GM12878 (cell line): ENCODE measurements around the gene LPA. TPM values are rescaled to one million over a fixed set of nuclear protein-coding genes. Genes with fewer than 3 reads are reported as not detected.

ENCODE experiments used
- ATAC-seq: fragments of 200-7000 bp; cut with Tn5 transposase; 3 replicates; pipeline ENCODE4 v1.9.1; 2020; ENCODE audit warnings: mild to moderate bottlenecking, moderate library complexity
- BruUV-seq: library from RNA; stranded (reverse); fragments of 400-500 nt; replicated peaks from 2 replicates; lab custom pipeline; 2021; lab: Mats Ljungman, UMichigan
- CTCF ChIA-PET: fragments of 300-600 bp; sonication (Branson Sonifier 250); formaldehyde crosslinking; extraction: SDS; loops from one replicate; lab custom pipeline; 2021; ENCODE audit warnings: inconsistent platforms; lab: Yijun Ruan, JAX
- POLR2A ChIA-PET: fragments of 350-600 bp; formaldehyde crosslinking; extraction: SDS; loops from one replicate; lab custom pipeline; 2021; ENCODE audit warnings: inconsistent platforms; lab: Charles Lee
- RAD21 ChIA-PET: fragments of 300-600 bp; sonication (Branson Sonifier 250); formaldehyde crosslinking; loops from one replicate; lab custom pipeline; 2023; ENCODE audit warnings: antibody characterized with exemption; ENCODE audit not compliant: unreplicated experiment; lab: Charles Lee
- SMC1A ChIA-PET: fragments of 300-600 bp; sonication (Branson Sonifier 250); formaldehyde crosslinking; loops from one replicate; lab custom pipeline; 2023; ENCODE audit not compliant: unreplicated experiment, uncharacterized antibody; lab: Charles Lee
- DNase-seq: peaks from one replicate; pipeline ENCODE4 v3.0.0-alpha.2; 2011; ENCODE audit warnings: low read depth, low spot score
- FAIRE-seq: peaks from 3 replicates; lab custom pipeline; 2011; peaks lifted over from hg19 to GRCh38; lab: Jason Lieb, UNC
- H2AFZ ChIP-seq: 2 replicates; pipeline ENCODE4 v1.6.0; 2011; ENCODE audit warnings: low read depth, low read length, control low read depth; ENCODE audit not compliant: control insufficient read depth
- H3K27ac ChIP-seq: 2 replicates; pipeline ENCODE4 v1.5.1; 2011; ENCODE audit warnings: control low read depth; ENCODE audit not compliant: control insufficient read depth, insufficient read depth
- H3K27me3 ChIP-seq, 2 experiments: replicated peaks in 1 of 2; 2 replicates each; pipeline versions ENCODE4 v1.6.0 to v1.6.1; 2011; ENCODE audit warnings: low read length in 1 of 2; ENCODE audit not compliant: control insufficient read depth in 2 of 2, insufficient read depth in 2 of 2
- H3K36me3 ChIP-seq, 2 experiments: 2 replicates each; pipeline ENCODE4 v1.5.1; 2011; ENCODE audit warnings: low read length in 1 of 2; ENCODE audit not compliant: control insufficient read depth in 2 of 2, insufficient read depth in 2 of 2
- H3K4me1 ChIP-seq: 2 replicates; pipeline ENCODE4 v1.6.1; 2011; ENCODE audit warnings: mild to moderate bottlenecking, low read length, moderate library complexity, mixed read lengths; ENCODE audit not compliant: control insufficient read depth, insufficient read depth
- H3K4me2 ChIP-seq: 2 replicates; pipeline ENCODE4 v1.6.0; 2011; ENCODE audit warnings: control low read depth; ENCODE audit not compliant: control insufficient read depth, insufficient read depth
- H3K4me3 ChIP-seq: fragments of 200-600 bp; sonication (generic); 2 replicates; pipeline ENCODE4 v1.5.1; 2016
- H3K79me2 ChIP-seq: 2 replicates; pipeline ENCODE4 v1.6.0; 2011; ENCODE audit warnings: low read length; ENCODE audit not compliant: control insufficient read depth, insufficient read depth
- H3K9ac ChIP-seq: 2 replicates; pipeline ENCODE4 v1.8.0; 2011; ENCODE audit warnings: low read length, control low read depth, mixed read lengths; ENCODE audit not compliant: control insufficient read depth, insufficient read depth
- H3K9me3 ChIP-seq: replicated peaks from 3 replicates; pipeline ENCODE4 v1.5.1; 2011; ENCODE audit warnings: mild to moderate bottlenecking, low read length; ENCODE audit not compliant: control insufficient read depth, insufficient read depth
- H4K20me1 ChIP-seq: 2 replicates; pipeline ENCODE4 v1.6.0; 2011; ENCODE audit not compliant: control insufficient read depth, insufficient read depth
- ASH2L ChIP-seq: fragments of 300-600, 200-600 bp; sonication (generic); IDR thresholded peaks from 2 replicates; pipeline ENCODE4 v1.6.1; 2017; ENCODE audit warnings: low read depth, mild to moderate bottlenecking, borderline replicate concordance
- ATF2 ChIP-seq: IDR thresholded peaks from 2 replicates; pipeline ENCODE4 v1.6.1; 2012; ENCODE audit warnings: low read length, inconsistent platforms
- ATF3 ChIP-seq: IDR thresholded peaks from 2 replicates; pipeline ENCODE4 v1.6.1; 2011; ENCODE audit warnings: low read depth, mild to moderate bottlenecking, low read length, moderate library complexity, borderline replicate concordance; ENCODE audit errors: extremely low read depth
- BCL3 ChIP-seq: IDR thresholded peaks from 2 replicates; pipeline ENCODE4 v1.6.1; 2011; ENCODE audit warnings: borderline replicate concordance, low read depth, mild to moderate bottlenecking, moderate library complexity, low read length; ENCODE audit not compliant: insufficient read depth, poor library complexity, severe bottlenecking
- CHD1 ChIP-seq: IDR thresholded peaks from 2 replicates; pipeline ENCODE4 v1.6.1; 2012; ENCODE audit warnings: low read depth, low read length, improper control_type of control experiment
- EED ChIP-seq: sonication (generic); IDR thresholded peaks from 2 replicates; pipeline ENCODE4 v1.6.1; 2016; ENCODE audit warnings: antibody characterized with exemption, low read depth
- ELK1 ChIP-seq: IDR thresholded peaks from 2 replicates; pipeline ENCODE4 v1.6.1; 2012; ENCODE audit warnings: low read depth, low read length, improper control_type of control experiment
- IKZF1 ChIP-seq: fragments of 450-650 bp; conservative IDR thresholded peaks from 2 replicates; pipeline ENCODE4 v1.6.1; 2017; ENCODE audit warnings: antibody characterized with exemption, mild to moderate bottlenecking
- LARP7 ChIP-seq: fragments of 450-650 bp; IDR thresholded peaks from 2 replicates; pipeline ENCODE4 v1.6.1; 2017; ENCODE audit warnings: mild to moderate bottlenecking
- MEF2A ChIP-seq: IDR thresholded peaks from 2 replicates; pipeline ENCODE4 v1.6.1; 2011; ENCODE audit warnings: low read depth, mild to moderate bottlenecking, low read length, moderate library complexity; ENCODE audit not compliant: insufficient read depth
- NFYB ChIP-seq: IDR thresholded peaks from 2 replicates; pipeline ENCODE4 v1.6.1; 2011; ENCODE audit warnings: low read depth, mild to moderate bottlenecking, low read length, improper control_type of control experiment, moderate library complexity; ENCODE audit not compliant: insufficient read depth
- RAD21 ChIP-seq: IDR thresholded peaks from 2 replicates; pipeline ENCODE4 v1.6.1; 2011; ENCODE audit warnings: mild to moderate bottlenecking, low read depth, low read length, moderate library complexity; ENCODE audit not compliant: insufficient read depth
- RAD51 ChIP-seq: fragments of 450-650 bp; IDR thresholded peaks from 2 replicates; pipeline ENCODE4 v1.6.1; 2016; ENCODE audit warnings: moderate library complexity, mild to moderate bottlenecking, inconsistent platforms
- RBBP5 ChIP-seq: fragments of 200-600 bp; sonication (generic); conservative IDR thresholded peaks from 2 replicates; pipeline ENCODE4 v1.6.1; 2016
- RFX5 ChIP-seq: IDR thresholded peaks from 2 replicates; pipeline ENCODE4 v1.6.1; 2011; ENCODE audit warnings: low read depth, low read length, improper control_type of control experiment
- TBL1XR1 ChIP-seq: IDR thresholded peaks from 2 replicates; pipeline ENCODE4 v1.6.1; 2012; ENCODE audit warnings: low read depth, low read length, improper control_type of control experiment
- YY1 ChIP-seq: IDR thresholded peaks from 2 replicates; pipeline ENCODE4 v1.6.1; 2011; ENCODE audit warnings: low read depth, mild to moderate bottlenecking, low read length
- ZNF622 ChIP-seq: fragments of 450-650 bp; IDR thresholded peaks from 2 replicates; pipeline ENCODE4 v1.6.1; 2017; ENCODE audit warnings: mild to moderate bottlenecking, inconsistent platforms
- WGBS: methylation state at CpG from one replicate; pipeline ENCODE4 v1.1.6; 2016; ENCODE audit warnings: low lambda C conversion rate; ENCODE audit not compliant: insufficient replicate concordance, insufficient coverage; ENCODE audit errors: missing lambda C conversion rate; 5-methylcytosine and 5-hydroxymethylcytosine counted together
- in situ Hi-C: fragments of 300-500 bp; cut with MboI; formaldehyde crosslinking; loops from 9 replicates; pipeline ENCODE4 v1.14.3; 2018; ENCODE audit warnings: mixed read lengths
- intact Hi-C: fragments of 100-400 bp; cut with micrococcal nuclease; formaldehyde crosslinking; loops from one replicate; pipeline ENCODE4 v1.14.2; 2022; ENCODE audit not compliant: unreplicated experiment
- polyA plus RNA-seq, 11 experiments: library from polyadenylated mRNA; depleted of rRNA in 4 of 11; unstranded in 6 of 11; stranded (reverse) in 5 of 11; fragments of >200 nt; fragmentation: Nextera tagmentation in 4 of 11; fragmentation: Illumina TruSeq in 1 of 11; extraction: Ambion mirVana in 4 of 11; extraction: Trizol in 1 of 11; gene quantifications; 1 replicate in 1 of 11; 2 replicates in 10 of 11; pipeline versions ENCODE4 v1.2.1 to v1.2.3, GENCODE V29; 2011 to 2016; ENCODE audit warnings: inconsistent platforms in 2 of 11, missing spikeins in 2 of 11, low read depth in 1 of 11
- total RNA-seq, 4 experiments: library from RNA; depleted of rRNA in 3 of 4; stranded (reverse); fragments of >200 nt in 3 of 4; fragmentation: Illumina TruSeq in 1 of 4; extraction: Trizol in 1 of 4; gene quantifications; 2 replicates each; pipeline versions ENCODE4 v1.2.1 to v1.2.3, GENCODE V29; 2013 to 2021

The LPA gene
- total and polyA plus RNA-seq, 10 of the 15 experiments (the other 5 are each of a cell fraction or from before 2014, with no cell fraction given): 0.03 to 2.8 (median 0.57) TPM

DNA sequence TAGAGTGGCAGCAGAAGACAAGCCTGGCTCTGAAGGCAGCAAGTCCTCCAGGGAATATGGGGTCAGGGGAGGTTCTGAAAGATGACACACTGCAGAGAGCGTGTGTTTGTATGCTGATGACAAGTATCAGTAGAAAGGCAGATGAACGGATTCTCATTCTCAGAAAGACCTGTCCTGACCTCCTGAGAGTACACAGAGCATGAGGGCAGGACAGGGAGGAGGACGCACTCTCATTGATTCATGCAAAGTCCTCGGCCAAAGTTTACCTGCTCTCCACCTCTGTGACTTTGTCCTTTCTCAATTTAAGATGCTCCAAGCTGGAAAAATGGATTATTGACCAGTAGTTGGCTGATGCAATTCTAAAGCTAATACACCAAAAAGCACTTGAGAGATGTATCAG is 156.7 kb downstream of the LPA start (continued):
- TF ChIP-seq ATF2 (no peak), BCL3 (no peak), RAD51 (no peak), ATF3 (no peak), LARP7 (no peak), ELK1 (no peak), RBBP5 (no peak), CHD1 (no peak)

DNA sequence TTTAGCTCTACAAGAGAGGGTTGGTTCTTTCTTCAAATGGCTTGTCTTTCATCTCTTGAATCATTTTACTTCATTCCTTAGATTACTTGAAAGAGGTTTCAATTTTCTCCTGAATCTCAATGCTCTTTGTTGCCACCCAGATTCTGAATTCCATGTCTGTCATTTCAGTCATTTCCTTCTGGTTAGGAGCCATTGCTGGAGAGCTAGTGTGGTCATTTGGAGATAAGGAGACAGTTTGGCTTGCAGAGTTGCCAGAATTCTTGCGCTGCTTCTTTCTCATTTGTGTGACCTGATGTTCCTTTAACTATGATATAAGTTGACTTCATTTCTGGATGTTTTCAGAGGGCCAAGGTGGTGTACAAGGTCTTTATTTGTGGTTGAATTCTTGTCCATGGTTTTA is 158.1 kb downstream of the LPA start:
- CTCF ChIA-PET: interaction anchor here (1.5 kb wide), 1 partner anchor 13 kb away, joined by 4 read pairs; no protein-coding TSS in a partner anchor
- H3K4me2 ChIP-seq: no peak overlapping the region
- H3K9ac ChIP-seq: no peak overlapping the region
- DNase-seq: no peak
- H2AFZ ChIP-seq: no peak overlapping the region
- RAD21 ChIA-PET: no interaction called here
- no TSS peak for BruUV-seq
- POLR2A ChIA-PET: no interaction called here
- TF ChIP-seq YY1: no peak
- TF ChIP-seq ZNF622: no peak
- TF ChIP-seq RFX5: no peak
- TF ChIP-seq TBL1XR1: no peak
- TF ChIP-seq RAD21: no peak
- TF ChIP-seq IKZF1: no peak
- no peak for TF ChIP-seq EED
- TF ChIP-seq ASH2L: no peak
- no peak for TF ChIP-seq BCL3
- no peak for TF ChIP-seq MEF2A
- no peak for TF ChIP-seq NFYB
- TF ChIP-seq, all 136 proteins: peak for 0
- H3K4me1 ChIP-seq: no peaks in the 10 kb centered on the region
- no peaks in the 10 kb centered on the region for H3K79me2 ChIP-seq
- WGBS: 79% methylated on average over 1 of the region's 1 CpG
- no peaks in the 10 kb centered on the region for H3K36me3 ChIP-seq
- no peak overlapping the region for H3K27ac ChIP-seq
- no peaks in the 10 kb centered on the region for H4K20me1 ChIP-seq
- ATAC-seq: no peak
- in situ Hi-C loops (no loop called here), intact Hi-C loops (no loop called here)
- SMC1A ChIA-PET: no interaction called here
- FAIRE-seq: no peak
- no peak overlapping the region for H3K4me3 ChIP-seq
- H3K9me3 ChIP-seq: no peaks in the 10 kb centered on the region; the same call in 2 of the 3 replicates
- H3K27me3 ChIP-seq: no peaks in the 10 kb centered on the region; a peak in 1 of 4 replicates
